DMS53 treated with DMSO at 0.1 percent for 48 hours (cell line): Measurements from ENCODE around the gene PCDHB6.
"Not testable (repeated sequence)": the region's sequence is repeated elsewhere in the genome, so short reads cannot be mapped to it uniquely, and the experiment has no call there.

Experiments used
- DNase-seq: peaks from one replicate; lab custom pipeline; 2025; ENCODE audit not compliant: unreplicated experiment; lab: John Stamatoyannopoulos, UW

Gene PCDHB6

DNA sequence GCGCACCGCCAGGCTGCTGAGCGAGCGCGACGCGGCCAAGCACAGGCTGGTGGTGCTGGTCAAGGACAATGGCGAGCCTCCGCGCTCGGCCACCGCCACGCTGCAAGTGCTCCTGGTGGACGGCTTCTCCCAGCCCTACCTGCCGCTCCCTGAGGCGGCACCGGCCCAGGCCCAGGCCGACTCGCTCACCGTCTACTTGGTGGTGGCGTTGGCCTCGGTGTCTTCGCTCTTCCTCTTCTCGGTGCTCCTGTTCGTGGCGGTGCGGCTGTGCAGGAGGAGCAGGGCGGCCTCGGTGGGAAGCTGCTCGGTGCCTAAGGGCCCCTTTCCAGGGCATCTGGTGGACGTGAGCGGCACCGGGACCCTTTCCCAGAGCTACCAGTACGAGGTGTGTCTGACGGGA is 51.8 kb downstream of the PCDHB6 start:
- DNase-seq, result not testable (repeated sequence)
